Renal pelvis (tissue), 4 donors: ENCODE results near the gene NRL. TPM values are rescaled to one million over a fixed set of nuclear protein-coding genes. Genes with fewer than 3 reads are reported as not detected.

ENCODE experiments used
- DNase-seq: peaks from one replicate; pipeline ENCODE4 v3.0.0-alpha.2; 2013
- polyA plus RNA-seq, 3 donors: library from polyadenylated mRNA; unstranded; fragments of 120-200 nt; gene quantifications; one replicate each; pipeline ENCODE4 v1.2.1, GENCODE V29; 2013; ENCODE audit not compliant: insufficient read length in 3 of 3

The NRL gene
- polyA plus RNA-seq, 3 donors, result 2.7 to 3.2 (median 2.9) TPM

- DNase-seq, result no peak
These were observed 31.1 kb upstream of the NRL start for GRCh38 chr14:24145690-24146452.

DNA sequence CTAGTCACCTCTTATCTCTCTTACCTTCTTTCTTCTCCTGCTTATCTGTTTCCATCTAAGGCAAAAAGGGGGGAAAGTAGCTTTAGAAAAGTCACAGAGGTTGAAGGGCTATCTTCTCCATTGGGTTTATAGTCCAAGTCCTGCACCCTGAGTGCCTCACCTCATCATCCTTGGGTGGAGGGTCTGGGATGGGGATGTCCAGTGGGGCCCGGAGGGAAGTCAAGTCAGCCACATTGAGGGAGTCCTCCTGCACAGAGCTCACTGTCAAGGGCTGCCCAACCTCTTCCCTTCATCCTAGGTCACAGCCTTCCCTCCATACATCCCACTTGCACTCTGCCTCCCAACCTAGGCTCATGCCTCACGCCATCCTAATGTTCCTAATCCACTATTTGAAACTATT lies 30.5 kb upstream of the NRL start:
- no peak for DNase-seq

- DNase-seq, result no peak
These were observed 29.7 kb upstream of the NRL start for GRCh38 chr14:24144451-24144850.

DNA sequence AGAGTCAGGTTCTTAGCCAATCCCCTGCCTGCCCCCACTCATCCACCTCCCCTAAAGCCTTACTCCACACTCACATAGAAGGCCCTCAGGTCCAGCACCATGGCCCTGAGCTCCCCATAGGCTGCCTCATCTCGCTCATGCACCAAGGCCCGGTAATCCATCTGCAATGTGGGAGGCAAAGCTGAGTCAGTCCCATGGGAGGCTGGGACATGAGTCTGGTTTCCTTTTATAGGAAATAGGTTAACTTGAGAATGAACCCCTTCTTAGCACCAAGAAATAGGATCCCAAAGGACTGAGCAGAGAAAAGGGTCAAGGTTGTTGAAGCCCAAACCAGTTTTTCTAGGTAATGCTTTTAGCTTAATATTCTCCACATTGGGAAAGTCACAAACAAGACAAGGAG lies 28.8 kb upstream of the NRL start:
- no peak for DNase-seq

GRCh38 chr14:24141097-24141880 lies 26.5 kb upstream of the NRL start, which contains the start of gene EMC9:
Gene EMC9, minus strand, starts transcription at chr14:24141591. Its CDS starts 287 bp downstream, at chr14:24141304.
- peak; percentile 100 for DNase-seq

GRCh38 chr14:24139272-24139934 lies 24.7 kb upstream of the NRL start:
- no peak for DNase-seq

GRCh38 chr14:24138396-24139271 lies 23.9 kb upstream of the NRL start:
- DNase-seq, result no peak

DNA sequence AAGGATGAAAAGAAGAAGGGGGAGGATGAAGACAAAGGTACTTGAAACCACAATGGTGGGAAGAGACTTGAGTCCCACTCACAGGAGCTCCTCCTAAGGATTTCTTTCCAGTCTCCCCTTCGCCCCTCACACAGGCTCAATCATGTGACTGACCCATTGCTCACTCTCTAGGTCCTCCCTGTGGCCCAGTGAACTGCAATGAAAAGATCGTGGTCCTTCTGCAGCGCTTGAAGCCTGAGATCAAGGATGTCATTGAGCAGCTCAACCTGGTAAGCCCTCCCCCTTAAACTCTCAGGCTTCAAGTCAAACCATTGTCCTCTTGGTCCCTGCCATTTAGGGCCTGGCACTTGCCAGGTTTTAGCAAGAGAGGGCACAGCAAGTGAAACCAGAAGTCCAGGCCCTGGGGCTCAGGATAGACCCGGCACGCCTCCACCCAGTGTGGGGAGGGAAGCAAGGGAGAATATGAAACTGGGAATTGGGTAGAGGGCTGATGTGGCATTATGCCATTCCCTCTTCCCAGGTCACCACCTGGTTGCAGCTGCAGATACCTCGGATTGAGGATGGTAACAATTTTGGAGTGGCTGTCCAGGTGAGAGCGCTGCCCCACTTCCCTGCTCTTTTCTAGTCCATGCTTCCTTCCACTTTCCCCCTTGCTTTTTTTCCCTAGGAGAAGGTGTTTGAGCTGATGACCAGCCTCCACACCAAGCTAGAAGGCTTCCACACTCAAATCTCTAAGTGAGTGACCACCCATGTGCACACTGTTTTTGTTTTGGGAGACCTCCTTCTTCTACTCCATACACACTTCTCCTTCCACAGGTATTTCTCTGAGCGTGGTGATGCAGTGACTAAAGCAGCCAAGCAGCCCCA lies 23.0 kb upstream of the NRL start:
- no peak for DNase-seq

DNA sequence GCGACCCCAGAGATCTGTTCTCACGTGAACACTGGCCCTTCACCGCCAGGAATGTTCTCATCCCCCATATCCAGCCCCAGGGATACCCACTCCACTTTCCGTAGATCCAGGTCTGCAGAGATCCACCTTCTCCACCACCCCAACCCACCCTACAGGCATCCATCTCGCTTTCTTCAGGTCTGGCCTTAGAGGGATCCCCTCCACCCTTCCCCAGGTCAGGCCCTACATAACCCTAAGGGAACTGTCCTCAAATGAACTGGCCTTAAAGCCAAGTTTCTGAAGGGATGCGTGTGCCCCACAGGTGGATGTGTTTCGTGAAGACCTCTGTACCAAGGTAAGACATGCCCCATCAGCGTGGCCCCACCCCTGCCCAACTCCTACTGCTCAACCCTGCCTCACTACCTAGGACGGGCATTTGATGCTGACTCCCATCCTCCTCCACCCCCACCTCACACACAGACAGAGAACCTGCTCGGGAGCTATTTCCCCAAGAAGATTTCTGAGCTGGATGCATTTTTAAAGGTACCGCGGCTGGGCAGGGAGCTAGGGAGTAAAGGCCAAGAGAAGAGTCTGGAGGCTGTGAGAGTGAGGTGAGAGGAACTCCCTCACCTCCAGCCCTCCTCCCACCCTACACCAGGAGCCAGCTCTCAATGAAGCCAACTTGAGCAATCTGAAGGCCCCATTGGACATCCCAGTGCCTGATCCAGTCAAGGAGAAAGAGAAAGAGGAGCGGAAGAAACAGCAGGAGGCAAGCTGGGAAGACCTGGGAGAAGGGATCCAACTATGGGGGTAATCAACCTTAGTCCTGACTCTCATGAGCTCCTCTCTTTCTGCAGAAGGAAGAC lies 22.2 kb upstream of the NRL start:
- DNase-seq, result no peak

GRCh38 chr14:24135834-24136683 lies 21.3 kb upstream of the NRL start, which contains the start of gene PSME1:
Gene PSME1, plus strand, starts transcription at chr14:24136194. Its CDS starts 69 bp downstream, at chr14:24136263.
- DNase-seq, result peak; percentile 90

DNA sequence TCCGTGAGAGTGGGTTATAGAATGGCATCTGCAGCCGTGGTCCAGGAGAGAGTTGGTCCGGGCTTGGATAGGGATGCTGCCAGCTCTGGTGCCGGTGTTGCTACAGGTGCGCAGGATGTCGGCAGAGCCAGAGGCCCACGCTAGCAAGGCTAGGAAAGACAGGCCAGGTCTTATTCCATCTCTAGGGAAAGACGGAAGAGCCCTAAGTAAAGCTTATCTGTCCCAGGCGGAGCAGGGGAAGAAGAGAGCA lies 20.8 kb upstream of the NRL start:
- no peak for DNase-seq

DNA sequence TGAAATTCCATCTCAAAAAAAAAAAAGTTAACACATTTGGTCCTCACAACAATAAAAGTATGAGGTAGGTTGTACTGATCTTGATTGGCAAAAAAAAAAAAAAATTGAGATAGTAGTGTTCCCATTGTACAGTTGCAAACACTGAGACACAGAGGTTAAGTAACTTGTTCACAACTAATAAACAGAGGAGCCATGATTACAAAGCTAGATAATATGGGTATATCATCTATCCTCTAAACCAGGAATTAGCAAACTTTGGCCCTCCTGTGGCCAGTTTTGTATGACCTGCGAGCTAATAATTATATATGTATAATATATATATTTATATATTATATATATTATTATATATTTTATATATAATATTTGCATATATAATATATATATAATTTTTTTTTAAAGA lies 19.0 kb upstream of the NRL start:
- DNase-seq, result no peak

GRCh38 chr14:24132976-24133375 lies 18.2 kb upstream of the NRL start:
- no peak for DNase-seq

- DNase-seq, result no peak
These were observed 17.4 kb upstream of the NRL start for GRCh38 chr14:24132061-24132685.

DNA sequence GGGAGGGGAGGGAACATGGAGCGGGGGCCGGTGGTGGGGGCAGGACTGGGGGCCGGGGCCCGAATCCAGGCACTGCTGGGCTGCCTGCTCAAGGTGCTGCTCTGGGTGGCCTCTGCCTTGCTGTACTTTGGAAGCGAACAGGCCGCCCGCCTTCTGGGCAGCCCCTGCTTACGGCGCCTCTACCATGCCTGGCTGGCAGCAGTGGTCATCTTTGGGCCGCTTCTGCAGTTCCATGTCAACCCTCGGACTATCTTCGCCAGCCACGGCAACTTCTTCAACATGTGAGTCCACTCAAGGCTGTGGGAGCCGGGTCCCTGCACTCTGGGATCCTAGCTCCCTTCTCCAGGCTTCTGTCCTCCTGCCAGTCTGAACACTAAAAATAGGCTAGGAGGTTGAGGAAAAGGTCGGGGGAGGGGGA lies 16.8 kb upstream of the NRL start:
- no peak for DNase-seq

DNA sequence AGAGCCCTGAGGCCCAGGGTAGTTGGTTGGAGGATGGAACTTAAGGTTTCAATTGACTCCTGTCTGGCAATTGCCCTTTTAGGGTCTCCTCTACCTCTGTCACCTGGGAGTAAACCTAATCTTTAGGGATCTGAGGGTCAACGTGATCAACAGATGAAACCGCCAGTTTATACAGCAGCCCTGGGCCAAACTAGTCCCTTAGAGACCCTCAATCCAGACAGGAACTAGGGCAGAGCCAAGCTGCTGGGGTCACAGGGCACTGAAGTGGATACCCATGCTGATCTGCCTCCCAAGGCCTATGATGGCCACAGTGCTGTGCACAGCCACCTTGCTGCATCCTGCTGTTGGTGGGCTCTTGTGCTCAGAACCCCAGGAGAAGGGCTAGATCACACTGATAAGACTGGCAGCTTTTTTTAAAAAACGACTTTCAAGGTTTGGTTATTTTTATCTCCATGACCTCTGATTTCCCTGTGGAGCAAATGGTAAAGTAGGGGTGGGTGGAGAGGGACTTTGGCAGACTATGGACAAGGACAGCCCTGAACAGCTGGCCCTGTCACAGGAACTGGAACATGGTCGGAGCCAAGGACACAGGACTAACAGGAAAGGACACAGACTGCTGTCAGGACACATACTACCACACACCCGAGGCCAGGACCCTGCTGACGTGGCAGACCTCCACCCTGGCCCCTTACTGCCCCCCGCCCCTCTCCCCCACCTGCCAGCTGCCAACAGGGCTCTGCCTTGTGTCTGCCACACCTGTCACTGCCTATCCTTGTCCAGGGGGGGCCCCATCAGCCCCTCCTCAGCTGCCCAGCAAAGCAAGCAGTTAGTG lies 16.2 kb upstream of the NRL start:
- DNase-seq, result no peak

GRCh38 chr14:24130380-24130716 lies 15.6 kb upstream of the NRL start, which contains the start of gene FITM1:
Gene FITM1, plus strand, starts transcription at chr14:24130659. Its CDS starts 905 bp downstream, at chr14:24131564.
- DNase-seq, result no peak
